ENCODE results near the gene BRSK1. TPM values are rescaled to one million over a fixed set of nuclear protein-coding genes. Genes with fewer than 3 reads are reported as not detected.
A peak's percentile ranks its signal among the peaks of the same experiment; 100 is the strongest.

BRSK1 gene
- total and polyA plus RNA-seq, 9 donors = 5.4 to 13.7 (median 10.4) TPM

GRCh38 chr19:55246462-55247451 lies 37.0 kb upstream of the BRSK1 start:
- Histone ChIP-seq H3K36me3 (ENCODE audit: control insufficient read depth, insufficient read depth, low read length) (peaks cover 65% of the 10 kb centered on the region), H3K9me3 (replicated peaks; ENCODE audit: control insufficient read depth, low read depth, low read length) (no peaks in the 10 kb centered on the region), H3K4me1 (ENCODE audit: control insufficient read depth, insufficient read depth, low read length) (peaks cover 9% of the 10 kb centered on the region), H3K4me3 (ENCODE audit: low read length) (no peak overlapping the region), H3K27ac (ENCODE audit: low read length) (no peak overlapping the region), H3K27me3 (ENCODE audit: control insufficient read depth, insufficient read depth, low read length) (no peaks in the 10 kb centered on the region)
- DNase-seq = no peak
- 86% methylated on average over 34 of the region's 40 CpGs for WGBS (ENCODE audit: insufficient coverage)

GRCh38 chr19:55247621-55248099 lies 36.1 kb upstream of the BRSK1 start:
- Histone ChIP-seq H3K36me3 (ENCODE audit: control insufficient read depth, insufficient read depth, low read length) (peaks cover 58% of the 10 kb centered on the region), H3K9me3 (replicated peaks; ENCODE audit: control insufficient read depth, low read depth, low read length) (no peaks in the 10 kb centered on the region), H3K4me1 (ENCODE audit: control insufficient read depth, insufficient read depth, low read length) (peaks cover 9% of the 10 kb centered on the region), H3K4me3 (ENCODE audit: low read length) (no peak overlapping the region), H3K27me3 (ENCODE audit: control insufficient read depth, insufficient read depth, low read length) (no peaks in the 10 kb centered on the region), H3K27ac (ENCODE audit: low read length) (no peak overlapping the region)
- DNase-seq = peak; percentile 71
- 54% methylated on average over 4 of the region's 10 CpGs for WGBS (ENCODE audit: insufficient coverage)

DNA sequence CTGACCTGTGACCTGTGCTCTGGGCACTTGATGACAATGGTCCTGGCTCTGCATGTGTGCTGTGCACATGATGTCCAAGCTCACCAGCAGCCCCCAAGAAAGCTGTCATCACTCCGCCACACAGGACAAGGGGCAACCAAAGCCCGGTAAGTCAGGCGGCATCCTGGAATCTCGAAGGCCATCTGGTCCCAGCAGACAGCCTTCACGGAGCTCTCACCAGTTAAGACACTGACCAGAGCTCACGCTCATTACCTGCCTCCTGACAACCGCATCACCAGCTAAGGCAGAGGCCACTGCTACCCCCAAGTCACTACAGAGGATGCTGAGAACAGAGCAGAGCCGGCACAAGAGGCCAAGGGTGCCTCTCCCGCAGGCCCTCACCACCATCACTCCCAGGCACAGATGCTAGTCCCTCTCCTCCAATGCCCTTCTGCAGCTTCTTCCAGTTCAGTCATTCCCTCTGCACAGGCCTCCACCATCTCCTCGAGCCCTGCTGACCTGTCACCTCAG lies 35.6 kb upstream of the BRSK1 start:
- Histone ChIP-seq H3K27ac (ENCODE audit: low read length) (no peak overlapping the region), H3K9me3 (replicated peaks; ENCODE audit: control insufficient read depth, low read depth, low read length) (no peaks in the 10 kb centered on the region), H3K27me3 (ENCODE audit: control insufficient read depth, insufficient read depth, low read length) (no peaks in the 10 kb centered on the region), H3K36me3 (ENCODE audit: control insufficient read depth, insufficient read depth, low read length) (peaks cover 53% of the 10 kb centered on the region), H3K4me3 (ENCODE audit: low read length) (no peak overlapping the region), H3K4me1 (ENCODE audit: control insufficient read depth, insufficient read depth, low read length) (peaks cover 9% of the 10 kb centered on the region)
- 69% methylated on average over 10 of the region's 10 CpGs for WGBS (ENCODE audit: insufficient coverage)
- no peak for DNase-seq

- H3K27ac ChIP-seq (ENCODE audit: low read length) = no peak overlapping the region
- WGBS (ENCODE audit: insufficient coverage) = 79% methylated on average over 5 of the region's 9 CpGs
- DNase-seq = no peak
- no peak overlapping the region for H3K4me3 ChIP-seq (ENCODE audit: low read length)
- H3K36me3 ChIP-seq (ENCODE audit: control insufficient read depth, insufficient read depth, low read length) = peaks cover 48% of the 10 kb centered on the region
- H3K27me3 ChIP-seq (ENCODE audit: control insufficient read depth, insufficient read depth, low read length) = no peaks in the 10 kb centered on the region
- no peaks in the 10 kb centered on the region for H3K9me3 ChIP-seq (replicated peaks; ENCODE audit: control insufficient read depth, low read depth, low read length)
- H3K4me1 ChIP-seq (ENCODE audit: control insufficient read depth, insufficient read depth, low read length) = peaks cover 10% of the 10 kb centered on the region
Measured at GRCh38 chr19:55248704-55249103, 35.1 kb upstream of the BRSK1 start.

DNA sequence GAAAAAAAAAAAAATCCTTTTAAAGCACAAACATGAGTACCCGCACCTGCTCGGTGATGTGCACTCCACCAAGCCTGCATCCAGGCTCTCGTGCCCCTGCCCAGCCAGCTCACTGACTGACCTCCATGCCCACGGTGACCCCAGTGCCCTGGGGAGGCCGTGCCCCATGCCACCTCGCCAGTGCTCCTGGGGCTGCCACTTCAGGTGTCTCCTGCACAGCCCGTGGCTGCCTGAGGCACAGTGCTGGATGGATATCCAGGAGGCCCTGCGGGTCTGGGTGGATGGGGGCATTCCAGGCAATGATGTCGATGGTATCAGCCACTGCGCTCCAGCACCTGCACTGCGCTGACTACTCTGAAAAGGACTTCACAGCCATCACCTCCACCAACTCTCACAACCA lies 34.0 kb upstream of the BRSK1 start:
- Histone ChIP-seq H3K4me1 (ENCODE audit: control insufficient read depth, insufficient read depth, low read length) (peaks cover 19% of the 10 kb centered on the region), H3K27me3 (ENCODE audit: control insufficient read depth, insufficient read depth, low read length) (no peaks in the 10 kb centered on the region), H3K4me3 (ENCODE audit: low read length) (no peak overlapping the region), H3K27ac (ENCODE audit: low read length) (no peak overlapping the region), H3K9me3 (replicated peaks; ENCODE audit: control insufficient read depth, low read depth, low read length) (no peaks in the 10 kb centered on the region), H3K36me3 (ENCODE audit: control insufficient read depth, insufficient read depth, low read length) (peaks cover 37% of the 10 kb centered on the region)
- DNase-seq = no peak
- 94% methylated on average over 9 of the region's 11 CpGs for WGBS (ENCODE audit: insufficient coverage)

GRCh38 chr19:55250262-55251036 lies 33.3 kb upstream of the BRSK1 start:
- peaks cover 31% of the 10 kb centered on the region for H3K36me3 ChIP-seq (ENCODE audit: control insufficient read depth, insufficient read depth, low read length)
- no peak for DNase-seq
- no peak overlapping the region for H3K4me3 ChIP-seq (ENCODE audit: low read length)
- no peaks in the 10 kb centered on the region for H3K9me3 ChIP-seq (replicated peaks; ENCODE audit: control insufficient read depth, low read depth, low read length)
- no peak overlapping the region for H3K27ac ChIP-seq (ENCODE audit: low read length)
- peaks cover 21% of the 10 kb centered on the region for H3K4me1 ChIP-seq (ENCODE audit: control insufficient read depth, insufficient read depth, low read length)
- WGBS (ENCODE audit: insufficient coverage) = 91% methylated on average over 17 of the region's 18 CpGs
- no peaks in the 10 kb centered on the region for H3K27me3 ChIP-seq (ENCODE audit: control insufficient read depth, insufficient read depth, low read length)

GRCh38 chr19:55251341-55252081 lies 32.3 kb upstream of the BRSK1 start:
- Histone ChIP-seq H3K27ac (ENCODE audit: low read length) (no peak overlapping the region), H3K4me3 (ENCODE audit: low read length) (no peak overlapping the region), H3K27me3 (ENCODE audit: control insufficient read depth, insufficient read depth, low read length) (no peaks in the 10 kb centered on the region), H3K36me3 (ENCODE audit: control insufficient read depth, insufficient read depth, low read length) (peaks cover 26% of the 10 kb centered on the region), H3K4me1 (ENCODE audit: control insufficient read depth, insufficient read depth, low read length) (peaks cover 31% of the 10 kb centered on the region), H3K9me3 (replicated peaks; ENCODE audit: control insufficient read depth, low read depth, low read length) (no peaks in the 10 kb centered on the region)
- DNase-seq = no peak
- 67% methylated on average over 11 of the region's 19 CpGs for WGBS (ENCODE audit: insufficient coverage)

DNA sequence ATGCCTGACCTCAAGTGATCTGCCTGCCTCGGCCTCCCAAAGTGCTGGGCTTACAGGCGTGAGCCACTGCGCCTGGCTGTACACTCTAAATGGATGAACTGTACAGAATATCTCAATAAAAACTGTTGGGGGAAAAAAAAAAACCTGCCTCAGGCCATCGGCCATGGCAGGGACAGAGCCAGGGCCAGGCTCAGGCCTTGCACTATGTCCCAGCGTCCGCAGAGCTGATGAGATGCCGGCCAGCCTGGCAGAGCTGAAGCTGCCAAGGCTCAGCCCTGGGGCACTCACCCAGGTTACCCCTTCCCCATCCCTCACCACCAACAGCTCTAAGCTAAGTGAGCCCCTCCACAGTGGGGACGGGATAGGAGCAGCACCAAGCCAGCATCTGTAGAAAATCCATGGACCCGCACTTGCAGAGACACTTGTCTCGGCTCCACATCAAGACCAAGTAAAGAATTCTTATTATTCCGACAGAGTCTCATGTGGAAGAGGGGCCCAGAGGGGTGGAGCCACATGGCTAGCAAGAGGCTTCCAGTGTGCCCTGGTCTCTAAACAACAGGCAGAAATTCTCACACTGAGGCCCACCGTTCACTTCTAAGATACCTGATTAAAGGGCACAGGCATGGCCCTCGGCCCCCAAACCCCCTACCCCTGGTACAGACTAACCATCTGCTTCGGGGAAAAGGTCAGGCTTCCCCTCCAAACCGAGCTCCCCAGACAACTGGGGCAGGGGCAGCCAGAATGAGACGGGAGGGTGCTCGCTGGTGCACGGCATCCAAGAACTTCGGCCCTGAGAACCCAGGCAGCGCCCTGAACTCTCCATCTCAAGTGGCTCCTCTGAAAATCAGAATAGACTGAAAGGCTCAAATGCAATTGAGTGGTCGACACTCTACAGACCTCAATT lies 30.8 kb upstream of the BRSK1 start:
- no peaks in the 10 kb centered on the region for H3K27me3 ChIP-seq (ENCODE audit: control insufficient read depth, insufficient read depth, low read length)
- no peak overlapping the region for H3K27ac ChIP-seq (ENCODE audit: low read length)

More for the DNA sequence above, 30.8 kb upstream of the BRSK1 start:
- DNase-seq = no peak
- peaks cover 12% of the 10 kb centered on the region for H3K36me3 ChIP-seq (ENCODE audit: control insufficient read depth, insufficient read depth, low read length)
- H3K4me3 ChIP-seq (ENCODE audit: low read length) = no peak overlapping the region
- 76% methylated on average over 16 of the region's 21 CpGs for WGBS (ENCODE audit: insufficient coverage)
- peaks cover 36% of the 10 kb centered on the region for H3K4me1 ChIP-seq (ENCODE audit: control insufficient read depth, insufficient read depth, low read length)
- no peaks in the 10 kb centered on the region for H3K9me3 ChIP-seq (replicated peaks; ENCODE audit: control insufficient read depth, low read depth, low read length)

Data from muscle of leg (tissue), 11 donors.